Body of pancreas (tissue), 4 donors: Measurements from ENCODE around the gene SLC38A3. TPM values are rescaled to one million over a fixed set of nuclear protein-coding genes. Genes with fewer than 3 reads are reported as not detected.

Experiments
- ATAC-seq: fragments of 150-250 bp; one replicate; pipeline ENCODE4 v1.9.1; 2016
- DNase-seq, 4 donors: peaks; one replicate each; pipeline ENCODE4 v3.0.0-alpha.2; 2019
- H3K27ac ChIP-seq, 4 donors: fragments of 200-600 bp; sonication (generic); 1 replicate in 3 of 4; 2 replicates in 1 of 4; pipeline versions ENCODE4 v1.5.1 to v1.6.1; 2016 to 2019; ENCODE audit warnings: mild to moderate bottlenecking in 1 of 4, mixed read lengths in 1 of 4, moderate library complexity in 1 of 4
- H3K27me3 ChIP-seq, 2 donors: fragments of 200-600 bp; sonication (generic); one replicate each; pipeline ENCODE4 v1.6.0; 2016; ENCODE audit warnings: mild to moderate bottlenecking in 1 of 2
- H3K36me3 ChIP-seq, 2 donors: fragments of 200-600 bp; sonication (generic); replicated peaks in 1 of 2; 2 replicates each; pipeline ENCODE4 v1.5.1; 2016; ENCODE audit warnings: low read depth in 2 of 2; ENCODE audit not compliant: insufficient read depth in 1 of 2
- H3K4me1 ChIP-seq: fragments of 200-600 bp; sonication (generic); one replicate; pipeline ENCODE4 v1.6.0; 2016
- H3K4me3 ChIP-seq, 2 donors: fragments of 200-600 bp; sonication (generic); 1 replicate in 1 of 2; 2 replicates in 1 of 2; pipeline ENCODE4 v1.5.1; 2016 to 2019
- H3K9me3 ChIP-seq, 3 donors: fragments of 200-600 bp; sonication (generic); 1 replicate in 2 of 3; 2 replicates in 1 of 3; pipeline ENCODE4 v1.5.1; 2016
- POLR2A ChIP-seq, 3 donors: fragments of 450-650 bp; IDR thresholded peaks; one replicate each; pipeline ENCODE4 v1.6.1; 2016; ENCODE audit warnings: antibody characterized with exemption in 3 of 3, mild to moderate bottlenecking in 2 of 3
- WGBS, 2 donors: methylation state at CpG; one replicate each; pipeline ENCODE4 v1.1.5; 2017; 5-methylcytosine and 5-hydroxymethylcytosine counted together
- intact Hi-C: fragments of 100-400 bp; cut with DNase I; formaldehyde crosslinking; loops from one replicate; pipeline ENCODE4 v1.15.1; 2023
- total RNA-seq, 2 donors: library from RNA; depleted of rRNA; stranded (reverse); fragments of >200 nt; gene quantifications; one replicate each; pipeline ENCODE4 v1.1.0, GENCODE V29; 2016
- TF ChIP-seq, protein P1 (sequence below), 7 experiments: fragments of 450-650 bp in 4 of 7; fragments of 200-600 bp in 3 of 7; sonication (generic) in 3 of 7; IDR thresholded peaks; one replicate each; pipeline ENCODE4 v1.5.1; 2016 to 2019; ENCODE audit warnings: antibody characterized with exemption in 7 of 7

The SLC38A3 gene
- total RNA-seq, 2 donors from 2014 or later, result 4.6 to 48.0 TPM

DNA sequence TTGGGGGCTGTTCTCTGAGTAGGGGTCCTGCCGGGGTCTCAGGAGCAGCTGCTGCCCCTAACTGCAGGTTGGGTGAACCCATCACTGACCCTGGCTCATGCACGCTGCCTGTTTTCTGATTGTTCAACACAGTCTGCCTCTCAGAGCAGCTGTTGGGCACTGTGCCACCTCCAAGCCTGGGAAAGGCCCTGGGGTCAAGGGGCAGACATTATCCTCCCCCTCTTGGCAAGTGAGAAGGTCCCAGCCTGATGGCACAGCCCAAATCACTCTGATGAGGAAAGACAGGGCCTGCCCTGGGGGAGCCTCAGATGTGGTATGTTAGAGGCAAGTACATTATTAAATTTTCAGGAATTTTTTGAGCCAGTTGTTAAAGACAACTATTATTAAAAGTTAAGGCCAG, 27.7 kb upstream of the SLC38A3 start:
- Histone ChIP-seq H3K9me3 (no peaks in the 10 kb centered on the region), H3K4me3 (no peak overlapping the region), H3K4me1 (peaks cover 28% of the 10 kb centered on the region), H3K36me3 (no peaks in the 10 kb centered on the region), H3K27me3 (no peaks in the 10 kb centered on the region), H3K27ac (no peak overlapping the region)
- ATAC-seq (peak; percentile 19), DNase-seq (peak; percentile 38 to 71 (median 46))
- WGBS, 2 donors, result 53 to 67% methylated on average over 1 to 2 of the region's 2 CpGs
- TF ChIP-seq, protein P1, sequence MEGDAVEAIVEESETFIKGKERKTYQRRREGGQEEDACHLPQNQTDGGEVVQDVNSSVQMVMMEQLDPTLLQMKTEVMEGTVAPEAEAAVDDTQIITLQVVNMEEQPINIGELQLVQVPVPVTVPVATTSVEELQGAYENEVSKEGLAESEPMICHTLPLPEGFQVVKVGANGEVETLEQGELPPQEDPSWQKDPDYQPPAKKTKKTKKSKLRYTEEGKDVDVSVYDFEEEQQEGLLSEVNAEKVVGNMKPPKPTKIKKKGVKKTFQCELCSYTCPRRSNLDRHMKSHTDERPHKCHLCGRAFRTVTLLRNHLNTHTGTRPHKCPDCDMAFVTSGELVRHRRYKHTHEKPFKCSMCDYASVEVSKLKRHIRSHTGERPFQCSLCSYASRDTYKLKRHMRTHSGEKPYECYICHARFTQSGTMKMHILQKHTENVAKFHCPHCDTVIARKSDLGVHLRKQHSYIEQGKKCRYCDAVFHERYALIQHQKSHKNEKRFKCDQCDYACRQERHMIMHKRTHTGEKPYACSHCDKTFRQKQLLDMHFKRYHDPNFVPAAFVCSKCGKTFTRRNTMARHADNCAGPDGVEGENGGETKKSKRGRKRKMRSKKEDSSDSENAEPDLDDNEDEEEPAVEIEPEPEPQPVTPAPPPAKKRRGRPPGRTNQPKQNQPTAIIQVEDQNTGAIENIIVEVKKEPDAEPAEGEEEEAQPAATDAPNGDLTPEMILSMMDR (IDR thresholded peaks at IDR 0.05), result no peak
- no peak for TF ChIP-seq POLR2A (IDR thresholded peaks at IDR 0.05)
- intact Hi-C loops, result no loop called here

GRCh38 chr3:50179710-50180109, 25.4 kb upstream of the SLC38A3 start:
- no peak for TF ChIP-seq POLR2A (IDR thresholded peaks at IDR 0.05)
- TF ChIP-seq, protein P1 (IDR thresholded peaks at IDR 0.05), result no peak
- DNase-seq, result no peak
- intact Hi-C loops, result no loop called here
- no peaks in the 10 kb centered on the region for H3K36me3 ChIP-seq
- H3K4me3 ChIP-seq, result no peak overlapping the region
- no peaks in the 10 kb centered on the region for H3K27me3 ChIP-seq
- H3K4me1 ChIP-seq, result peaks cover 22% of the 10 kb centered on the region
- peak overlapping the region in 1 of 4 donors; percentile 9 for H3K27ac ChIP-seq
- no peaks in the 10 kb centered on the region for H3K9me3 ChIP-seq
- WGBS, 2 donors, result 10 to 31% methylated on average over 2 of the region's 2 CpGs
- ATAC-seq, result no peak

DNA sequence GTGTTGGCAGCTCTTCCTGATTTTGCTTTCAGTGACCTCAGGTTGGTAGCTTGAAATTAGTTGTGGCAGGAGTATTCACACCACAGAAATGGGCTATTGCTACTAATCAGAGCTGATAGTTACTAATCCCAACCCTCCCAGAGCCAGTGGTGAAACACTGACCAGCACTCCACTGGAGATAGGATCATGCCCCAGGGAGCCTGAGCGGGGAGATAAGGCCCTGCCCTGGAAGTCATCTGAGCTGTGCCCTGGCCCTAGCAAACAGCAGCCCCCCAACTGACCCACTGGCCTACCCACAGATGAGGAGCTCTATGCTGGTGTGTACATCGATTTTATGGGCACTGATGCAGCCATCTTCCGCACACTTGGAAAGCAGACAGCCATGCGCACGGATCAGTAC, 23.1 kb upstream of the SLC38A3 start:
- Histone ChIP-seq H3K9me3 (no peaks in the 10 kb centered on the region), H3K36me3 (no peaks in the 10 kb centered on the region), H3K4me3 (no peak overlapping the region), H3K27ac (no peak overlapping the region), H3K27me3 (no peaks in the 10 kb centered on the region), H3K4me1 (peaks cover 20% of the 10 kb centered on the region)
- 60 to 88% methylated on average over 1 to 5 of the region's 5 CpGs for WGBS, 2 donors
- intact Hi-C loops, result no loop called here
- ATAC-seq, result no peak
- TF ChIP-seq, protein P1 (IDR thresholded peaks at IDR 0.05), result no peak
- no peak for TF ChIP-seq POLR2A (IDR thresholded peaks at IDR 0.05)
- no peak for DNase-seq

DNA sequence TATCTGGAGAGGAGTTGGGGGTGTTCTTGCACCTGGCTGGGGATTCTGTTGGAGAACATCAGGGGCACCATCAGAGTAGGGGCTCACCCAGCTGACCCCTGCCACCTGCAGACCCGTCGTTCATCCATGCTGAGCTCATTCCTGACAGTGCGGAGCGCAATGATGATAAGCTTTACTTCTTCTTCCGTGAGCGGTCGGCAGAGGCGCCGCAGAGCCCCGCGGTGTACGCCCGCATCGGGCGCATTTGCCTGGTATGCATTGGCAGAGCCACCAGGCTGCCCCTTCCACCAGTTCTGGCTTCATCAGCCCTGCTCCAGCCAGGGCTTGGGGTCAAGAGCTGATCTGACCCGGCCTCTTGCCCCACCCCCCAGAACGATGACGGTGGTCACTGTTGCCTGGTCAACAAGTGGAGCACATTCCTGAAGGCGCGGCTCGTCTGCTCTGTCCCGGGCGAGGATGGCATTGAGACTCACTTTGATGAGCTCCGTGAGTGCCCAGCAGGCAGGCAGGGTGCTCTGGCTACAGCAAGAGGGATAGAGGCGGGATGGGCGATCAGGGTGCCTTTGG, 22.5 kb upstream of the SLC38A3 start:
- no peak overlapping the region for H3K27ac ChIP-seq
- H3K4me1 ChIP-seq, result peaks cover 15% of the 10 kb centered on the region
- WGBS, 2 donors, result 90 to 94% methylated on average over 14 to 26 of the region's 26 CpGs
- TF ChIP-seq, protein P1 (IDR thresholded peaks at IDR 0.05), result no peak
- TF ChIP-seq POLR2A (IDR thresholded peaks at IDR 0.05), result no peak
- H3K36me3 ChIP-seq, result no peaks in the 10 kb centered on the region
- no peaks in the 10 kb centered on the region for H3K9me3 ChIP-seq
- intact Hi-C loops, result no loop called here
- ATAC-seq, result no peak
- no peak overlapping the region for H3K4me3 ChIP-seq
- no peak for DNase-seq
- no peaks in the 10 kb centered on the region for H3K27me3 ChIP-seq

DNA sequence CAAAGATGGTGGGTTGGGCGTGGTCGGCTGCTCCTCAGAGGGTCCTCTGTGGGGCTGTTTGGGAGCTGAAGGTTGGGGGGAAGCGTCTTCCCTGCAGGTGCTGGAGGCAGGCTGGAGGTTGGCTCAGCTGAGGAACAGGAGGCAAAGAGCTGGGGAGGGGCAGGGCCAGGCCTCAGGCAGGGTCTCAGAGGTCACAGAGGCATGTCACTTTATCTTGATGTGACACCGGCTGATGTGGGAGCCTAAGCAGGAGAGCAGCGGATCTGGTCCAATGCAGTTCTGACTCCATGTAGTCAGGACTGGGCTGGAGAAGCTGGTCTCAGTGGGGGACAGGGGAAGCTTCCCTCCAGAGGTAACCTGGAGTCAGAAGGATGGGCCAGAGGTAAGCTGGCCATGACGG, 21.3 kb upstream of the SLC38A3 start:
- no peak for ATAC-seq
- intact Hi-C loops, result no loop called here
- H3K4me3 ChIP-seq, result no peak overlapping the region
- TF ChIP-seq, protein P1 (IDR thresholded peaks at IDR 0.05), result no peak
- TF ChIP-seq POLR2A (IDR thresholded peaks at IDR 0.05), result no peak
- no peaks in the 10 kb centered on the region for H3K27me3 ChIP-seq
- peaks cover 15% of the 10 kb centered on the region for H3K4me1 ChIP-seq
- H3K9me3 ChIP-seq, result no peaks in the 10 kb centered on the region
- H3K36me3 ChIP-seq, result no peaks in the 10 kb centered on the region
- no peak overlapping the region for H3K27ac ChIP-seq
- no peak for DNase-seq
- WGBS, 2 donors, result 81 to 86% methylated on average over 1 to 6 of the region's 6 CpGs
